Measurements from ENCODE around the gene CYS1. TPM values are rescaled to one million over a fixed set of nuclear protein-coding genes. Genes with fewer than 3 reads are reported as not detected.
A peak's percentile ranks its signal among the peaks of the same experiment; 100 is the strongest.

The CYS1 gene
- total and polyA plus RNA-seq, 2 of the 13 experiments (the other 11 are each of a cell fraction or from before 2014, with no cell fraction given), result 0.04 TPM; not detected in 1

GRCh38 chr2:10043906-10044601 lies 36.2 kb downstream of the CYS1 start (continued):
- peak; percentile 98 for TF ChIP-seq ZBTB33 (CRISPR knock-in tag; IDR thresholded peaks at IDR 0.05)
- no peak for TF ChIP-seq MIXL1 (CRISPR knock-in tag; IDR thresholded peaks at IDR 0.05)
- TF ChIP-seq ARNT2 (CRISPR knock-in tag; IDR thresholded peaks at IDR 0.05; ENCODE audit: low read depth), result peak; percentile 90
- no peak for TF ChIP-seq AKNA (CRISPR knock-in tag; IDR thresholded peaks at IDR 0.05; ENCODE audit: borderline replicate concordance)
- TF ChIP-seq ZNF800 (CRISPR knock-in tag; IDR thresholded peaks at IDR 0.05), result no peak
- 0 out of 2 replicates have a peak, but pooled peaks have one; percentile 17 for TF ChIP-seq RFXAP (CRISPR knock-in tag; IDR thresholded peaks at IDR 0.05; ENCODE audit: borderline replicate concordance)
- 0 out of 2 replicates have a peak, but pooled peaks have one; percentile 38 for TF ChIP-seq KMT2A (CRISPR knock-in tag; IDR thresholded peaks at IDR 0.05)
- no peak for TF ChIP-seq NFKB2 (CRISPR knock-in tag; IDR thresholded peaks at IDR 0.05; ENCODE audit: borderline replicate concordance)
- TF ChIP-seq, protein P1, sequence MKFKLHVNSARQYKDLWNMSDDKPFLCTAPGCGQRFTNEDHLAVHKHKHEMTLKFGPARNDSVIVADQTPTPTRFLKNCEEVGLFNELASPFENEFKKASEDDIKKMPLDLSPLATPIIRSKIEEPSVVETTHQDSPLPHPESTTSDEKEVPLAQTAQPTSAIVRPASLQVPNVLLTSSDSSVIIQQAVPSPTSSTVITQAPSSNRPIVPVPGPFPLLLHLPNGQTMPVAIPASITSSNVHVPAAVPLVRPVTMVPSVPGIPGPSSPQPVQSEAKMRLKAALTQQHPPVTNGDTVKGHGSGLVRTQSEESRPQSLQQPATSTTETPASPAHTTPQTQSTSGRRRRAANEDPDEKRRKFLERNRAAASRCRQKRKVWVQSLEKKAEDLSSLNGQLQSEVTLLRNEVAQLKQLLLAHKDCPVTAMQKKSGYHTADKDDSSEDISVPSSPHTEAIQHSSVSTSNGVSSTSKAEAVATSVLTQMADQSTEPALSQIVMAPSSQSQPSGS (CRISPR knock-in tag; IDR thresholded peaks at IDR 0.05), result peak; percentile 99
- TF ChIP-seq ZNF260 (CRISPR knock-in tag; IDR thresholded peaks at IDR 0.05; ENCODE audit: borderline replicate concordance, low read depth), result no peak
- TF ChIP-seq THAP11 (CRISPR knock-in tag; IDR thresholded peaks at IDR 0.05), result no peak; the same call in 1 of the 2 replicates
- peak; percentile 41; the same call in 1 of the 2 replicates for TF ChIP-seq MED1 (CRISPR knock-in tag; IDR thresholded peaks at IDR 0.05)

Data from HepG2 (cell line).